GM04504 (cell line): Measurements from ENCODE around the gene RIMBP2.

Experiments used
- DNase-seq: peaks from one replicate; pipeline ENCODE4 v3.0.0-alpha.2; 2012; ENCODE audit warnings: low read depth

Gene RIMBP2

DNA sequence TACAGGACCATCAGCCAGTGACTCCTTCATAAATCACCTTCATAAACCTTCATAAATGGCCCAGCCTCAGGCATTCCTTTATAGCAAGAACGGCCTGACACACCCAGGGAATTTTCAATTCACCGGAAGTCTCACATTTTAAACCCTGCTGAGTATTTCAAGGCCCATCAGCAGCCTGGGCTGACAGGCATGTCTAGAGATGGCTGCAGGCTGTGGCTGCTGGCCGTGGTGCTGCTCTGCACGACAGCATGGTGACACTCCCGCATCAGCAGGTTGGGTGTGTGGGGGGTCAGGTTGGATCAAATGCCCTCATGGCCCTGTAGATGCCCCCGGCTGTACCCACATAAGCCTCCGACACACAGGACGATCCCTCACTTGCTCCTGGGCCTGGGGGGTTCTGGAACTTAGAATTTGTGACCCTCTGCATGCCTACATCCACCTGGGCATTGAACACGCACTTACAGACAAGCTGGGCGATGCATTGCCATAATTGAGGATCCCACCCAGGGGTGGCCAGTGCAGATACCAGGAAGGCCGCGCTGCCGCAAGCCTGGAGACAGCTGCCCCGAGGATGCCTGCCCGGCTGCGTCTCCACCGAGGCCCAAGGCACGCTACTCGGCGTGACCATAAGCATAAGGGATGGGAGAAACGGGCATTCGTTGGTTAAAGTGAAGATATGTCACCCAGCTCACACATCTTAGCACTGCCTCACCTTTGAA lies 254.1 kb downstream of the RIMBP2 start:
- DNase-seq = no peak

DNA sequence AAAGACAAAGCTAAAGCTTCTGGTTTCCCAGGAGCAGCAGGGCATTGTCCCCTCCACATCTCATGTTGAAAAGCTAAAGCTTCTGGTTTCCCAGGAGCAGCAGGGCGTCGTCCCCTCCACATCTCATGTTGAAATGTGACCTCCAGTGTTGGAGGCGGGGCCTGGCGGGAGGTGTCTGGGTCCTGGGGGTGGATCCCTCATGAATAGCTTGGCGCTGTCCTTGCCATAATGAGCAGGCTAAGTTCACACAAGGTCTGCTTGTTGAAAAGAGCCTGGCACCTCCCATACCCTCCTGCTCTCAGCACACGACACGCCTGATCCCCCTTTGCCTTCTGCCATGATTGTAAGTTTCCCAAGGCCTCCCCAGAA lies 254.7 kb downstream of the RIMBP2 start:
- DNase-seq = no peak

DNA sequence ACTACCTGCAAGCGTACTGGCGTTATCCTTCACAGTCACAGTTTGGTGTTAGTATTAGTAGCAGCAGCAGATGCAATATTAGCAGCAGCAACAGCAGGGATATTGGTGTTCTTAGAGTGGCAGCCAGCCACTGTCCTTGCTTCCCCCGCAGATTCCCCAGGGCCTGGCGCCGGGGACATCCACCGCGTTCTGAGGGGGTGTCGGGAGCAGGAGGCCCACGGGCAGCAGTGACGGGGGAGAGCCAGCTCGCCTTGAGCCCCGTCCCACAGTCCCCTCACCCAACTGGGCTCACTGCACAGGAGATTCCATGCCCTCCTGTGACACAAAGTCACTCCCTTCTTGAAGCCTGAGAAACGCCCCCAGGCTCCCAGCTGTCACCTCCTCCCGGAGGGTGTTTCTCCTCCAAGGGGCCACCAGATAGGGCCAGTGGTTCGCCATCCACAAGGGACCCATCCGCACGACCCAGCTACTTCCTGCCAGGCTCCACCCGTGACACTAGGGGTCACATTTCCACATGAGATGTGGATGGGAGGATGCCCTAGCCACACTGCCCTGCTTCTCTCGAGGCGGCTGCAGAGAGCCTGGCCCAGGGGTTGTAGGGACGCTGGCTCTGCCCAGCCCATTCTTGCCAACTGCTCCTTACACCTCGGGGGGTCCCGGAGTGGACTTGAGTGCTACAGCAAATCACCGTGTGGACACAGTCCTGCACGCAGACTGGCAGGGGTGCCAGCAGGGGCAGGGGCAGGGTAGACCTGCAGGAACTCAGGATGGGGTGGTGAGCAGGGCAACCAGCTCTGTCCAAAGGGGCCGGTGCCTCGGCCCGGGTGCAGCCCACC lies 255.3 kb downstream of the RIMBP2 start:
- no peak for DNase-seq

DNA sequence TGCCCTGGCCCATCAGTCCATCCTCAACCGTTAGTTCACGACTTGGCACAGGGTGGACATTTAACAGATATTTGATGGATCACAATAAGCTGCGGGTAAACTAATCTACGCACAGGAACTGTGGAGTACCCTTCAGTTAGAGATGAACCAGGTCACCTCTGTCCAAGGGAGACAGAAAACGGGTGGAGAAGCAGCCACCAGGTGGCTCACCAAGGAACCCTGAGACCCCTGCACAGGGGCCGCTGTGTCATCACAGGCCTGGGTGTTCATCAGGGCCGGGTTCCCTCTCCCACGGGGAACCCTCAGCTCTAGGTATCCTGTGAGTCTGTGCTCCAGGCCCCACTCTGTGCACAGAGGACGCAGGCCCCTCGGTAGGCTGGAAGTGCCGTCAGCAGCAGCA lies 256.2 kb downstream of the RIMBP2 start:
- no peak for DNase-seq

DNA sequence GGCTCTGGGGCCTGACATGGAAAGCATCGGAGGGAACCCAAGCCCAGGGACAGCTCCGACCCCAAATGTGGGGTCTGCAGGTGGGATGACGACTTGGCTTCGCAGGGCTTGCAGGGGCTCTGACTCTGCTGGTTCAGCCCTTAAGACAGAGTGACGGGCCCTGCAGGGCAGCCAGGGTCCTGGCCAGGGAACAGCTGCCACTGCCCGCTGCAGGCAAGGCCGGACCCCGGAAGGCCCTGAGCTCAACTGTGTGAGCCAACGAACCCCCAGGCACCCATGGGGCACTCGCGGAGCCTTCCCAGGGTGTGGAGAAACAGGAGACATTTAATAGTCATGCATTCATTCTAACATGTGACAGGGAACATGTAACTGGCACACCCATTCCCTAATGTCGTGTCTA lies 257.8 kb downstream of the RIMBP2 start:
- no peak for DNase-seq

- no peak for DNase-seq
These were observed 258.9 kb downstream of the RIMBP2 start for GRCh38 chr12:130457215-130457614.

GRCh38 chr12:130456375-130457199 lies 259.5 kb downstream of the RIMBP2 start:
- DNase-seq = no peak

GRCh38 chr12:130455161-130455560 lies 260.9 kb downstream of the RIMBP2 start:
- no peak for DNase-seq

- no peak for DNase-seq
These were observed 261.8 kb downstream of the RIMBP2 start for GRCh38 chr12:130454296-130454695.

- DNase-seq = no peak
These were observed 263.6 kb downstream of the RIMBP2 start for GRCh38 chr12:130452546-130452945.

GRCh38 chr12:130451001-130451930 lies 264.8 kb downstream of the RIMBP2 start:
- DNase-seq = no peak

DNA sequence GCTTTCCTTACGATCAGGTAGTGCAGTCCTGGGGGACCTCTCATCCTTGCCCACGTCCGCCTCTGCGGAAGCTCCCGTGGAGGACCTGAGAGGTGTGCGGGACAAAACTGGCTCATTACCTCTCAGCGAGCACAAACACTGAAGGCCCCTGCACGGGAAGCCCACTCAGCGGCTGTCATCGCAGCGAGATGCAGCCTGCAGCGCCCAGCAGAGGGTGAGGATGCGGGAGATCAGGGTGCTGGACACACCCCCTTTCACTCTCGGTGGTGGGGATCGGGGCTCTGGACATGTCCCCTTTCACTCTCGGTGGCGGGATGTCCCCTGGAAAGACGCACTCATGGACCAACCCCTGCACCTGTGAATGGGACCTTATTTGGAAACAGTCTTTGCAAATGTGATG lies 266.8 kb downstream of the RIMBP2 start:
- DNase-seq = no peak

- no peak for DNase-seq
These were observed 267.9 kb downstream of the RIMBP2 start for GRCh38 chr12:130448044-130448821.

GRCh38 chr12:130447655-130447965 lies 268.5 kb downstream of the RIMBP2 start:
- DNase-seq = no peak

GRCh38 chr12:130446846-130447654 lies 269.0 kb downstream of the RIMBP2 start:
- no peak for DNase-seq

- DNase-seq = no peak
These were observed 271.1 kb downstream of the RIMBP2 start for GRCh38 chr12:130444986-130445385.

DNA sequence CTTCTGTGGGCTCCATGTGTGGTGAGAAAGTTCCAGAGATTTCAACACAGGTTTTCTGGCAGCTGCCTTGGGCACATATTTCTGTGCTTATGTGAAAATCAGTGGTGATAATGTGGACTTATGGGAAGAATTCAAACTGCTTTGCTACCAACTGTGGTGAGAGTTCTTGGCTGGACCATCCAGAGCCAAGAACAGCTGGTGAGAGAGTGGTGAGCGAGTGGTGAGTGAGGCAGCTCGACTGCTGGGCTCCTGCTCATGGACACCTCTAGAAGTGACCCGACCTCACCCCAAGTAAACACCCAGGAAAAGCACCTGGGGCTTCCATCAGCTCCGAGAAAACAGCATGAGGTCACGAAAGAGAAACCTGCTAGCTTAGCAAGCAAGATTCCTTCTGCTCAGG lies 272.0 kb downstream of the RIMBP2 start:
- DNase-seq = no peak

GRCh38 chr12:130441771-130442760 lies 274.0 kb downstream of the RIMBP2 start:
- DNase-seq = no peak
